Measurements from ENCODE around the gene LY6G6C.

LY6G6C gene

GRCh38 chr6:31702819-31703716 is 18.5 kb downstream of the LY6G6C start, which contains the start of gene ABHD16A:
TSS of gene ABHD16A (minus strand) at chr6:31703324. CDS start at chr6:31703281, 43 bp downstream.
- peak; percentile 94 for DNase-seq

DNA sequence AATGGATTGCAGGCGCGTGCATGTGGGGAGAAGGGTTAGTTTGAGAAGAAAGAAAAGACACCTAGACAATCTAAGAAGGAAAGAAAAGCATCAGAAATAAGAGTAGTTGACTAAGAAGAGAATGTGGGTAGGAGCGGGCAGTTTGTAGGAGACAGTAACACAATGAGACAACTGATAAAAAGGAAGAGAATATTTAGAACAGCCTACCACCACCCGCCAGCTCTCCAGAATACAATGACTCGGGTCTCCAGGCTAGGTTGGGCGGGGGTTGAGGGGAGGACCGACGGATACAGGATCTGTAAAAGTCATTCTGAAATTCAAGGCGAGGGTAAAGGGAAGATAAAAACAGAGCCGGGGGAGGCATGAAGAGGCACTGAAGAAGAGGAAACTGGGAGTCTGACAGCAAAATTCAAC is 19.1 kb downstream of the LY6G6C start:
- no peak for DNase-seq

- DNase-seq = peak; percentile 58
These were observed 19.7 kb downstream of the LY6G6C start for GRCh38 chr6:31701666-31702404.

DNA sequence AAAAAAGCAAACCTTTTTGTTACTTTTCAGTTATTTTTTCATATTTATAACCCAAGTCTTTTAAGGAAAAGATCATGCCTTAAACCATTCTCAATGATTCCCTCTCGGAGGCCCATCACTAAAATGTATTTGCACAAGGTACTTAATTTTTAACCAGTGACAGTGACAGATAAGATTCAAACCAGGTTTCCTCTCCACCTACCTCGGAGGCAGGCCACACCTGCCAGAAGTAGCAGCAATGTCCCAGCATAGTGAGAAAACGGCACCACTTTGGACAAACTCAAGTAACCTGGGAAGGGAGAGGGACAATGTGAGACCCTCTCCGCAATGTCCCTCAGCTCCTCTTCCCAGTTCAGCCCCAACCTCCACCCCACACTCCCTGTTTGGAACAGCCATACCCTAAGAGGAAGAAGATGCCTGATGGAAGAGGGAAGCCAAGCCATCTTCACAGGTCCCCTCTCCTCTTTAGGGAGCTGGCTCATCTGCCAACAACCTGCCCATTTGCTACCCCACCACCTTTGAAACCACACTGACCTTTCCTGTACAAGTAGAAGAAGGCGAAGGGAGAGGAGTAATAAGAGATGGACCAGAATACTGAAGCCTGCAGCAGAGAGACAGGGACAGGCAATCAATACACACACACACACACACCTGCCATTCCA is 20.7 kb downstream of the LY6G6C start:
- DNase-seq = no peak

GRCh38 chr6:31697555-31697954 is 24.0 kb downstream of the LY6G6C start:
- DNase-seq = no peak

DNA sequence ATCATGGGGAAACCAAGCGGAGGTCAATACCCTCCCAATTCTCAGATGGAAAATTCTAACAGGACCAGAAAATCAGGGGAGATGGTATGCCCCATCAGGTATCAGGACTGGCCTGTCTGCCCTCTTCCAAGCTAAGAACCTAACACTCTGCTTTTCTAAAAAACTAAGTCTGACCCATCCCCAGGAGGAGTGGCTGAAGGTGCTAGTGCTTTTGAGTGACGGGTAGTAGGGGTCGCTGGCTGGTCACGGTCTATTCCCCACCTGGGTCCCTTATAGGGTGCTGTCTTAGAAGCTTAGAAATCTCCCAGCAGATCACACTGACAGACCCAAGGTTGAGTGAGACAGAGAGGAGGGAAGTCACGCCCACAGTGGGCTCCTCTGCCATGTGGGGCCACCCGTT is 28.0 kb downstream of the LY6G6C start:
- no peak for DNase-seq

DNA sequence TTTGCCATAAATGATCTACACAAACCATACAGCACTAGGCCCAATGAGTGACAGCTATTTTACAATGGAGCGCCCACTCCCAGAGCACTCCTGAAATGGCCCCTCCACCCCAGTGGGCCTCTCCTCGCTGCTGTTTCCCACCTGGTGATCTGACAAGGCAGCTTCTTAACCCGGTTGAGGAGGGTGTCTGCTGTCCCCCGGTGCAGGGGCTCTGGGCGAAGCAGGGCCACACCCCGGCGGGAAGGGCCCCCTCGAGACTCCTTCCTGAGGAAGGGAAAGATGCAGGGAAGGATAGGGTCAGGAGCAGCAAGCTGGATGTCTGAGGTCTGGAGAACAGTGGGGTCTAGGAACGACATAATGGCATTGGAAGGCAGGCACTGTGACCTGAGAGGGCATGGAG is 28.7 kb downstream of the LY6G6C start:
- DNase-seq = no peak

DNA sequence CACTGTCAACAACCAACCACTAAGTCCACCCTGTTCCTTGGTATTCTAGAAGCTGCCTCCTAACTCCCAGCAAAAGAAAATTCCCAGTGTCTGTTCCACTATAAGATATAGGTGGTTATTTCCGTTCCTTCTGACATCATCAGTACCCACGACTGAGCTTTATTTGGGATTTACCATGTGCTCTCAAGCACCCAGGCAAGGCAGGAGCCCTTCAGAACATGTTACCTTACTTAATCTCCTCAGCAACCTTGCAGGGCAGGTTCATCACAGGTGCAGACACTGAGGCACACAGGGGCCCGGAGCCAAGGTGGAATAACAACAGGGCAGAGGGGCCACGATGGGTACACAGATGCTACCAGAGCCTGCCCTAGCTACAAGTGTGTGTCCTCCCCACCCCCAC is 29.2 kb downstream of the LY6G6C start:
- no peak for DNase-seq

DNA sequence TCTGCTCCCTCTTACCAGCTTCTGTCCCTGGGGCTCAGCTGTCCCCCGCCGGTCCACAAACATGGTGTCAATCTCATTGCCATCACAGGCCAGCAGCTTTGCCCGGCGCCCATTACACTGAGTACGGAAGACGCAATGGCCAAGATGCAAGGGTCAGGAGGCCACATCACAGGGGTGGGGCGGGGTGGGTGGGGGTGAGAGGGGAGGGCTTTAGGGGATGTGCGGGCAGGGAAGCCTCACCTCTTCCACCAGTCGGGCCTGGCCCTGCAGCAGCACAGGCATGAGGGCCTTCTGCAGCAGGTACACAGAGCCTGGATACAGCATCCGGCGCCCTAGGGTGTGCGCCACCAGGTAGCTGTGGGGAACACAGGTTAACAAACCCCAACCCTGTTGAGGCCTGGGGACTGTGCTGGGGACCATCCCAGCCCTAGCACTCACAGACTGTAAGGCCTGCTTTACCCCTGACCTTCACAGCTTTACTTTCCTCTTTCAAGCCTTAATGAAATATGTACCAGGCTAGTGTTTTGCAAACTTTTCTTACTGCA is 29.9 kb downstream of the LY6G6C start:
- no peak for DNase-seq

DNA sequence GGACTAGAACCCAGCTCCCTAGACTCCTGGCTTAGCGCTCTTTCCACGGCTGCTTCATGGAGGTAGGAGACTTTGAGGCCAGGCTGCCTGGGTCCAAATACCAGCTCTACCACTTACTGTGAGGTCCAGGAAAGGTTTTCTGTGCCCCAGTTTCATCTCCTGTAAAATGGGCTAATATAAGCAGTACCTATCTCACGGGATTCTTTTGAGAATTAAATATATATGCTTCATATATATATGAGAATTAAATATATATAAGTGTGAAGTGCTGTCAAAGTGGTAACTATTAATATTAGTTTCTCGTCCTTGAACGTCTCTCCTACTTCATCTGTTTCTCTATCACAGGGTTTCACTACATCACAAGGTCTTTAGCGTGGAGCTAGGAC is 30.5 kb downstream of the LY6G6C start:
- DNase-seq = no peak

DNA sequence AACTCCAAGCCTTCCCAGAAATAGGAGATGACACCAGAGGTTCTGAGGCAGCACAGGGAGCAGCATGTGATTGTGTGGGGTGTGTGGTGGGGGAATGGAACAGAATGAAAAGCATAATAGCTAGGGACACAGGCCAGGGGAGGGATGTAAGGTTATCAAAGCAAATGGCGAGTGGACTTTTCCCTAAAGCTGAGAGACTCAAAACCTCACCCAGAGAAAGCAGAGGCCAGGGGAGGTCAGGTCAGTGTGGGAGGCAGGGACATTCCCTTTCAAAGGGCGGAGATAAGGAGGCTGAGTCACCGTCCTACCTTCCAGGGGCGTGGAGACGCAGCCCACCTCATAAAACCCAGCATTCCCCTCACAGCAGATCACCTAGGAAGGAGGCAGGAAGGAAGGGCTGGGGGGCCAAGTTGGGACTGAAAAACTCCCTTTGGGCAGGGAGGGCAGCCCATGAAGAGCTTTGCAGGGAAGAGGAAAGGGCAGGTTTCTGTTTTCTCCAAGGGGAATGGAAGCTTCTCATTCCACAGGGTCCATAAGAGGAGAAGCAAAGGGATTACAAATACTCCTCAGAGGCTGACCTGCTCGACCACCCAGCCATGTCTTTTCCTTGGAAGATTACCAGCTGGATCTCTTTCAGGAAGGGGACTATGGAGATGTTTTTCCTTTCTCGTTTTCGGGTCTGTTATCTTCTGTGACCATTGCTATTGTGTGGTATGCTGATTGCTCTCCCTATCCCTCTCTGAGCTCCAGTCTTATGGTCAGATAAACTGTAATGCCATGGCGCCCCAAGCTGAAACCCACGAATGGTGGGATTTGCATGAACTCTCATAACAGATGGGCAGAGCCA is 31.1 kb downstream of the LY6G6C start:
- no peak for DNase-seq

GRCh38 chr6:31689249-31690110 is 32.1 kb downstream of the LY6G6C start:
- DNase-seq = no peak

DNA sequence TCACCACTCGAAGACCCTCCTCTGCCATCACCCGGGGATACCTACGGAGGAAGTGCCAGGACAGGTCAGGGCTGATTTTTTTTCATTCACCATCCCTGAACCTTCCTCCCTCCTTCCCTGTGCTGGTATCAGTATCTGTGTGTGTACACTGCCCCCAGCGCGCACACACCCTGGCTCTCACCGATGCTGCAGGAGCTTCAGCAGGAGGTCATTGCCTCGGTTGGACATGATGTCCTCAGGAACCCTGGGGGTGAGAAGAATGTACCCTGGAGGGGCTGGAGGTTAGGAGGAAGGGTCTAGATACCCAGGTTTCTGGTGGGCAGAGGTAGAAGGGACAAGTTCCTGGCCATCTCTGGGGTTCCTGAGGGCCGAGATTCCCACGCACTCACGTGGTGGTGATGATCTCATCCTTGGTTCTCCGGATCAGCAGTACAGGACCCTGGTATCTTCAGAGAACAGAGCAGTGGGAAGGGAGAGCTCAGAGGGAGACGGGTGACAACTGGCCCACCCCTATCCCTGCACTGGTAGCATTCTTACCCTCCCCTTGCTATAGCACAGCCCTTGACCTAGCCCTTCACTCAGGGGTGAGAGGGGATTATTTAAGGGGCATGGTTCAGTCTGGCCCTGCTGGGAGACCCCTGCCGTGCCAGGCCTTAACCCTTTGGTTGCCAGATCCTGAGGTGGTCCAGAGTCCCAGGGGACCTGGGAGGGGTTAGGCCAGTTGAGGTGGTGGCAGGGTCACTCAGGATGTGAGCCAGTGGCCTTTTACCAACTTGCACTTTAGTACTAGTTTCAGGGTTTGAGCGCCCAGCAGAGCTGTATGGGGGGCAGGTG is 33.5 kb downstream of the LY6G6C start:
- no peak for DNase-seq

- no peak for DNase-seq
These were observed 34.2 kb downstream of the LY6G6C start for GRCh38 chr6:31687321-31687720.

DNA sequence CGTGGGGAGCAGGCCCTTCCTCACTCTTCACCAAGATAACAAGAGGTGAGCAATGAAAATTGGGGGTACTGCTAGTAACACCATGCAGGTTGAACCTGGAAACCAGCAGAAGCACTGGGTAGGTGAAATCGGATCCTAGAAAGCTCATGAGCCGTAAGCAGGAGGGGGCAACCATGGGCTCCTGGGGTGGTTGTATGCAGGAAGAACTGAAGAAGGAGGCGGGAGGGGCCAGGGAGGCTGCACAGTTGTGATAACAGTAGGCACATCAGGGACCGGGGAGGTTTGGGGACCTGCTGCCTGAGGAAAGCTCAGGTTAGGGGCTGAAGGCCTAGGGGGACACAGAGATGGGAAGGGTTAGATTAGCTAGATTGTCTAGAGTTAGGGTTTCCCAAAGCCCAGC is 35.1 kb downstream of the LY6G6C start:
- DNase-seq = no peak

DNA sequence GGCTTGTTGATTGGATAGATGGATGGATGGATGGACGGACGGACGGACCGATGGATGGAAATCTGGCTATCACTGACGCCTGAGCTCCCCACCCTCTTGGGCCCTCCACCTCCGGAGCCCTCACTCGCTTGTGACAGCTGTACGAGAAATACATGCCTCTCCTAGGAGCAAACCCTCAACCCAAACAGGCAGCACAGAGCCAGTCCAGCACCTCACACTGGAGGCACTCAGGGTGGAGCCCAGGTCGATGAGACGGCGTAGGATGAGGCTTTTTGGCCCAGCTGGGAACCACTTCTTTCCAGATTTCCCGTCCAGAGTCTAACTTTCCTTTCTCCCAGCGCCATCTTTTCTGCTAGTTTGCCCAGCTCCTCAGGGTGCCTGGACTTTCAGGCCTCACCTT is 38.0 kb downstream of the LY6G6C start:
- DNase-seq = no peak

GRCh38 chr6:31681135-31681671 is 40.3 kb downstream of the LY6G6C start:
- DNase-seq = no peak

- peak; percentile 74 for DNase-seq
These were observed 41.1 kb downstream of the LY6G6C start, which contains the start of gene LY6G5C for GRCh38 chr6:31680226-31681134. TSS of gene LY6G5C (minus strand) at chr6:31681067. CDS start at chr6:31680373, 694 bp downstream.

GRCh38 chr6:31677955-31678354 is 43.6 kb downstream of the LY6G6C start:
- no peak for DNase-seq

Data from SHP77 treated with DMSO at 0.1 percent for 48 hours (cell line).